Naive B cell (primary cell): ENCODE results near the gene UST. TPM values are rescaled to one million over a fixed set of nuclear protein-coding genes. Genes with fewer than 3 reads are reported as not detected.
"Not testable (repeated sequence)": the region's sequence is repeated elsewhere in the genome, so short reads cannot be mapped to it uniquely, and the experiment has no call there.

Experiments
- ATAC-seq, 2 donors: fragments of 150-1000 bp; cut with Tn5 transposase; 2 replicates each; pipeline ENCODE4 v1.10.0; 2021; ENCODE audit warnings: low read depth in 2 of 2, mild to moderate bottlenecking in 2 of 2, moderate library complexity in 2 of 2
- DNase-seq: peaks from one replicate; pipeline ENCODE4 v3.0.0; 2022
- H3K27ac Mint-ChIP-seq, 6 donors: one replicate each; pipeline ENCODE4 v1.8.0; 2020 to 2022; ENCODE audit warnings: mild to moderate bottlenecking in 6 of 6, mixed read lengths in 6 of 6, moderate library complexity in 5 of 6, inconsistent platforms in 2 of 6
- H3K27me3 Mint-ChIP-seq, 3 donors: one replicate each; pipeline ENCODE4 v1.8.0; 2021 to 2022; ENCODE audit warnings: mixed read lengths in 3 of 3, mild to moderate bottlenecking in 1 of 3
- H3K36me3 Mint-ChIP-seq, 2 donors: one replicate each; pipeline ENCODE4 v1.8.0; 2020 to 2022; ENCODE audit warnings: mixed read lengths in 2 of 2, inconsistent platforms in 1 of 2, mild to moderate bottlenecking in 1 of 2
- H3K4me1 Mint-ChIP-seq, 3 donors: one replicate each; pipeline ENCODE4 v1.8.0; 2020 to 2022; ENCODE audit warnings: mixed read lengths in 3 of 3, inconsistent platforms in 1 of 3, mild to moderate bottlenecking in 1 of 3, moderate library complexity in 1 of 3
- H3K4me3 Mint-ChIP-seq, 8 donors: one replicate each; pipeline ENCODE4 v1.8.0; 2020 to 2022; ENCODE audit warnings: mild to moderate bottlenecking in 8 of 8, mixed read lengths in 8 of 8, moderate library complexity in 8 of 8, inconsistent platforms in 2 of 8
- H3K9me3 Mint-ChIP-seq, 7 donors: one replicate each; pipeline ENCODE4 v1.8.0; 2020 to 2022; ENCODE audit warnings: mixed read lengths in 7 of 7, mild to moderate bottlenecking in 5 of 7, inconsistent platforms in 2 of 7, moderate library complexity in 1 of 7
- polyA plus RNA-seq, 6 donors: library from polyadenylated mRNA; unstranded; fragments of 300-500 nt; fragmentation: Illumina TruSeq; gene quantifications; one replicate each; pipeline ENCODE4 v1.2.3, GENCODE V29; 2021; ENCODE audit warnings: low read depth in 6 of 6

Gene UST
- polyA plus RNA-seq, 6 donors from 2014 or later = 2.8 to 7.2 (median 5.2) TPM

DNA sequence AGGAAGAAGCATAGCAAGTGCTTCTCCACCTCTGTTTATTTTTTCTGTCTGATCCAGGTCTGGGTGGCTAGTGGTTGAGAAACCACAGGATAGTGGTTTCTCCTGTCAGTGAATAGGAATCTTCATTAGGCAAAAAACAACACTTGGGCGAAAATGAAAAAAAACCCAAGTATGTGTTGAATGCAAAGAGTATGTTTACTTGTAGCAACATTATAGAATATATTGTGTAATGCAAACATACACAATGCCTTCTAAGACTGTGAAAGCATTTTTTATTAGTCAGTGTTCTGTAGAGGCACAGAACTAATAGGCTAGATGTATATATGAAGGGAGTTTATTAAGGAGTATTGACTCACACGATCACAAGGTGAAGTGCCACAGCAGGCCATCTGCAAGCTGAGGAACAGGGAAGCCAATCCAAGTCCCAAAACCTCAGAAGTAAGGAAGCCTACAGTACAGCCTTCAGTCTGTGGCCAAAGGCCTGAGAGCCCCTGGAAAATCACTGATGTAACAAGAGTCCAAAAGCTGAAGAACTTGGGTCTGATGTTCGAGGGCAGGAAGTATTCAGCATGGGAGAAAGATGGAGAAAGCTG, 111.1 kb downstream of the UST start:
- ATAC-seq (no peak), DNase-seq (no peak)
- H3K4me1 Mint-ChIP-seq = peaks cover 40 to 57% (median 56%) of the 10 kb centered on the region in 3 donors
- H3K27ac Mint-ChIP-seq = peak overlapping the region in 2 of 6 donors; percentile 54 to 70
- no peaks in the 10 kb centered on the region for H3K27me3 Mint-ChIP-seq
- H3K4me3 Mint-ChIP-seq = no peak overlapping the region
- peaks cover 0 to 10% (median 3%) of the 10 kb centered on the region in 7 donors for H3K9me3 Mint-ChIP-seq
- no peaks in the 10 kb centered on the region for H3K36me3 Mint-ChIP-seq

- not testable (repeated sequence) for ATAC-seq, H3K4me3 Mint-ChIP-seq, H3K27ac Mint-ChIP-seq, DNase-seq, H3K27me3 Mint-ChIP-seq, H3K36me3 Mint-ChIP-seq, H3K9me3 Mint-ChIP-seq
- peaks cover 40 to 67% (median 60%) of the 10 kb centered on the region in 3 donors for H3K4me1 Mint-ChIP-seq
Measured at GRCh38 chr6:148864132-148864531, 117.3 kb downstream of the UST start.

- DNase-seq = no peak
- no peaks in the 10 kb centered on the region for H3K27me3 Mint-ChIP-seq
- H3K27ac Mint-ChIP-seq = peak overlapping the region in 1 of 6 donors; percentile 49
- no peaks in the 10 kb centered on the region for H3K36me3 Mint-ChIP-seq
- peaks cover 0 to 9% (median 4%) of the 10 kb centered on the region in 7 donors for H3K9me3 Mint-ChIP-seq
- peaks cover 43 to 73% (median 64%) of the 10 kb centered on the region in 3 donors for H3K4me1 Mint-ChIP-seq
- no peak overlapping the region for H3K4me3 Mint-ChIP-seq
- no peak for ATAC-seq
Measured at GRCh38 chr6:148864941-148865340, 118.1 kb downstream of the UST start.

GRCh38 chr6:148866657-148867268, 119.9 kb downstream of the UST start:
- Mint-ChIP-seq H3K4me1 (peaks cover 56 to 73% (median 71%) of the 10 kb centered on the region in 3 donors), H3K36me3 (no peaks in the 10 kb centered on the region), H3K9me3 (peaks cover 0 to 6% (median 0%) of the 10 kb centered on the region in 7 donors), H3K27me3 (no peaks in the 10 kb centered on the region), H3K4me3 (peak overlapping the region in 5 of 8 donors; percentile 5 to 44 (median 32)), H3K27ac (peak overlapping the region; percentile 8 to 84 (median 66))
- DNase-seq = peak; percentile 31
- ATAC-seq = peak; percentile 97 to 98

- H3K27ac Mint-ChIP-seq = peak overlapping the region in 3 of 6 donors; percentile 60 to 82 (median 65)
- no peaks in the 10 kb centered on the region for H3K27me3 Mint-ChIP-seq
- peaks cover 0 to 4% (median 0%) of the 10 kb centered on the region in 7 donors for H3K9me3 Mint-ChIP-seq
- DNase-seq = no peak
- no peak for ATAC-seq
- H3K36me3 Mint-ChIP-seq = no peaks in the 10 kb centered on the region
- peak overlapping the region in 1 of 8 donors; percentile 26 for H3K4me3 Mint-ChIP-seq
- H3K4me1 Mint-ChIP-seq = peaks cover 58 to 76% (median 70%) of the 10 kb centered on the region in 3 donors
Measured at GRCh38 chr6:148867862-148868261, 121.0 kb downstream of the UST start.

DNA sequence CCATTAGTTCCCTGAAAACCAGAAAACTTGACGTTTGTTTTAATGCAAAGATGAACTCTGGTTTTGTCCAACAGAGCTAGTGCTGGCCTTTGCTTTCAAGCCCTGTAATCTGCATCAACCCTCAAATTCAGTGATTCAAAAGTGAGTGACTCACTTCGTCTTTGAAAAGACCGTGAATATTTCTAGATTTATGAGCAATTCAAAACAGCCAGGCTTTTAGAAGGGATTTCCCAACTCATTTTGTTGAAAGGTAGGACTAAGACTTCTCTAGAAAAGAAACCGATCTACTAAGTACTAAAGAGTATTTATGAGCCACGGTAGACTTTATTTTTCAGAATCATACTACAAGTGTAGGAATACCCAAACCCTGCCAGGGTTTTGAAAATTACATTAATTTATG, 121.5 kb downstream of the UST start:
- no peaks in the 10 kb centered on the region for H3K36me3 Mint-ChIP-seq
- no peak for DNase-seq
- no peak overlapping the region for H3K27ac Mint-ChIP-seq
- peaks cover 0 to 4% (median 0%) of the 10 kb centered on the region in 7 donors for H3K9me3 Mint-ChIP-seq
- peaks cover 54 to 76% (median 66%) of the 10 kb centered on the region in 3 donors for H3K4me1 Mint-ChIP-seq
- no peak overlapping the region for H3K4me3 Mint-ChIP-seq
- ATAC-seq = no peak
- no peaks in the 10 kb centered on the region for H3K27me3 Mint-ChIP-seq

GRCh38 chr6:148868901-148869300, 122.1 kb downstream of the UST start:
- Mint-ChIP-seq H3K27ac (peak overlapping the region in 1 of 6 donors; percentile 23), H3K27me3 (no peaks in the 10 kb centered on the region)

GRCh38 chr6:148869585-148869984, 122.8 kb downstream of the UST start:
- Mint-ChIP-seq H3K4me1 (peaks cover 55 to 72% (median 64%) of the 10 kb centered on the region in 3 donors), H3K27me3 (no peaks in the 10 kb centered on the region), H3K36me3 (no peaks in the 10 kb centered on the region), H3K9me3 (peaks cover 0 to 4% (median 0%) of the 10 kb centered on the region in 7 donors), H3K4me3 (no peak overlapping the region), H3K27ac (peak overlapping the region in 1 of 6 donors; percentile 13)
- DNase-seq = no peak
- ATAC-seq = no peak

More at GRCh38 chr6:148868901-148869300, 122.1 kb downstream of the UST start:
- Mint-ChIP-seq H3K9me3 (peaks cover 0 to 4% (median 0%) of the 10 kb centered on the region in 7 donors), H3K36me3 (no peaks in the 10 kb centered on the region), H3K4me1 (peaks cover 58 to 77% (median 69%) of the 10 kb centered on the region in 3 donors), H3K4me3 (no peak overlapping the region)
- DNase-seq (no peak), ATAC-seq (no peak)

- Mint-ChIP-seq H3K4me3 (no peak overlapping the region), H3K27me3 (no peaks in the 10 kb centered on the region), H3K27ac (no peak overlapping the region), H3K36me3 (no peaks in the 10 kb centered on the region), H3K9me3 (no peaks in the 10 kb centered on the region), H3K4me1 (peaks cover 47 to 54% (median 50%) of the 10 kb centered on the region in 3 donors)
- ATAC-seq = no peak
- no peak for DNase-seq
Measured at GRCh38 chr6:148873154-148873553, 126.3 kb downstream of the UST start.

DNA sequence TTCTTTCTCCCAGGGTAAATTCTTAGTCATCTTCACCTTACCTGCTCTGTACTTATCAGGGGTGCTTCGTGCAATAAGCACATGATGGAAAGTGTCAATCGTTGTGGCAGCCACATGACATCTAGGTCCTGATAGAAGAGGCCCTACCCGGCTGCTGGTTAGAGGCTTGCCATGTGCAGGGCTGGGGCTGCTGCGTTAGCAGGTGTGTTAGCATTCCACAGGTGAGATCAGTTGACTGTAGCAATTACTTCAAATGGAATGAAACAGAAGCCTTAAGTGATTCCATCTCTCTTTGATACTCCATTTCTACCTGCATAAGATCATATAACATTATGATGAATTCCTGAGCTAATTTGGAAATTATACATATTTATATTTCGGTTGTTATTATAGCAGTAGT, 127.0 kb downstream of the UST start:
- Mint-ChIP-seq H3K9me3 (no peaks in the 10 kb centered on the region), H3K27me3 (no peaks in the 10 kb centered on the region), H3K4me3 (no peak overlapping the region), H3K4me1 (peaks cover 53 to 59% (median 56%) of the 10 kb centered on the region in 3 donors), H3K27ac (peak overlapping the region in 2 of 6 donors; percentile 32 to 58), H3K36me3 (no peaks in the 10 kb centered on the region)
- no peak for DNase-seq
- no peak for ATAC-seq

DNA sequence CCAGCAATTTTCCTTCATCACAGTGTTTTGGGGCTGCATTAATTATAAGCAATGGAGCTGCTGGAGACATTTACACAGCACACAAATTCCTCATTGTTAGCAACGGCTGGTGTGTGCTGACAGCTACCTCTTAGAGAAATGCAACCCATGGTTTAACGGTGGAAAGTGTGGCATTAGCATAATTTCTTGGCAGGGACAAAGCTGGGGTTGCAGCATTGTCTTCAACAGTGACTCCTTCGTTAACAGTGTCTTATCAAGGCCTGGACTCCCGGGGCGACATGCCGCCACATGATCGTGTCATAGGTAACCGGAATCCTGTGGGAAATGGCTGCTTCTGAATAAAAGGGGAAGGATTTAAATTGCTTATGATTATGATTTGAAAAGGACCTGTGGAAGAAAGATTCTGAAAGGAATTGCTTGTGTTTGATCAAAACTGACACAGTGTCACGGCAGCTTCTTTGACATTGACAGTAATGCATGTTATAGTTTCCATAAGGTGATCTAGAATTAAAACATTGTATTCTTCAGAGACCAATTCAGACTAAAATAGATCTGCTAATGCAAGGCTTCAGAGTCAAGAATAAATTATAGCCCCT, 128.0 kb downstream of the UST start:
- no peak overlapping the region for H3K27ac Mint-ChIP-seq
- no peak for ATAC-seq
- no peak overlapping the region for H3K4me3 Mint-ChIP-seq
- no peak for DNase-seq
- no peaks in the 10 kb centered on the region for H3K36me3 Mint-ChIP-seq
- H3K27me3 Mint-ChIP-seq = no peaks in the 10 kb centered on the region
- H3K9me3 Mint-ChIP-seq = no peaks in the 10 kb centered on the region
- H3K4me1 Mint-ChIP-seq = peaks cover 53 to 56% (median 54%) of the 10 kb centered on the region in 3 donors

DNA sequence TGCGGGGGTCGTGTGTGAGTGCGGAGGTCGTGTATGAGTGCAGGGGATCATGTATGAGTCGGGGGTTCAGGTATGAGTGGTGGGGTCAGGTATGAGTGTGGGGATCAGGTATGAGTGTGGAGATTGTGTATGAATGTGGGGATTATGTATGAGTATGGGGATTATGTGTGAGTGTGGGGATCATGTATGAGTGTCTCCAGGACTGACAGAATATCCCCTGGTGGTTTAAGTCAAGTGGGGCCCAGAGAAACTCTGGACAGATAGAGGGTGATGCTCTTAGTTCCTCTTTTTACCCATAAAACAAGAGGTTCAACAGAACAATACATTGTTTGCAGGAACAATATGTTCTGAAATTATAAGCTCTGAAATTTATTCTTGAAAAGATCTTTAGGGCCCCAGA, 131.9 kb downstream of the UST start:
- no peaks in the 10 kb centered on the region for H3K36me3 Mint-ChIP-seq
- no peak overlapping the region for H3K4me3 Mint-ChIP-seq
- peak overlapping the region in 4 of 6 donors; percentile 5 to 81 (median 11) for H3K27ac Mint-ChIP-seq
- ATAC-seq (peak; percentile 48 to 70), DNase-seq (no peak)
- peaks cover 34 to 58% (median 45%) of the 10 kb centered on the region in 3 donors for H3K4me1 Mint-ChIP-seq
- no peaks in the 10 kb centered on the region for H3K27me3 Mint-ChIP-seq
- H3K9me3 Mint-ChIP-seq = no peaks in the 10 kb centered on the region

GRCh38 chr6:148880742-148881141, 133.9 kb downstream of the UST start:
- not testable (repeated sequence) for H3K4me3 Mint-ChIP-seq
- peak overlapping the region in 1 of 6 donors; percentile 86 for H3K27ac Mint-ChIP-seq

More at GRCh38 chr6:148880742-148881141, 133.9 kb downstream of the UST start:
- not testable (repeated sequence) for H3K36me3 Mint-ChIP-seq, ATAC-seq, H3K9me3 Mint-ChIP-seq, DNase-seq, H3K27me3 Mint-ChIP-seq
- peaks cover 29 to 54% (median 39%) of the 10 kb centered on the region in 3 donors for H3K4me1 Mint-ChIP-seq
